B cell (primary cell): ENCODE data around the gene TOLLIP. TPM values are rescaled to one million over a fixed set of nuclear protein-coding genes. Genes with fewer than 3 reads are reported as not detected.

Experiments
- ATAC-seq: fragments of 200-7000 bp; cut with Tn5 transposase; one replicate; pipeline ENCODE4 v1.10.0; 2021; ENCODE audit warnings: low read depth, mild to moderate bottlenecking, moderate number of reproducible peaks, moderate library complexity
- CTCF ChIA-PET: fragments of 350-600 bp; sonication (Branson Sonifier 250); formaldehyde crosslinking; loops from one replicate; lab custom pipeline; 2021; ENCODE audit warnings: antibody characterized with exemption, inconsistent platforms; lab: Charles Lee
- POLR2A ChIA-PET: fragments of 350-600 bp; sonication (Branson Sonifier 250); formaldehyde crosslinking; loops from one replicate; lab custom pipeline; 2021; ENCODE audit warnings: antibody characterized with exemption; lab: Charles Lee
- DNase-seq: peaks from one replicate; pipeline ENCODE4 v3.0.0; 2013
- H2AFZ ChIP-seq: 2 replicates; pipeline ENCODE4 v1.6.1; 2012; ENCODE audit warnings: mild to moderate bottlenecking, low read depth, low read length; ENCODE audit not compliant: insufficient read depth, poor library complexity, severe bottlenecking
- H3K27ac ChIP-seq, 2 donors: 1 replicate in 1 of 2; 2 replicates in 1 of 2; pipeline ENCODE4 v1.5.1; 2012 to 2013; ENCODE audit warnings: low read length in 2 of 2, mild to moderate bottlenecking in 2 of 2, moderate library complexity in 1 of 2
- H3K27me3 ChIP-seq, 4 experiments: fragments of 200-600 bp in 1 of 4; sonication (generic) in 1 of 4; replicated peaks in 1 of 4; 1 replicate in 2 of 4; 2 replicates in 2 of 4; pipeline versions ENCODE4 v1.6.1 to v1.7.0; 2013 to 2016; ENCODE audit warnings: low read length in 3 of 4, mild to moderate bottlenecking in 2 of 4, mixed read lengths in 1 of 4, moderate library complexity in 1 of 4; ENCODE audit not compliant: insufficient read depth in 4 of 4, control insufficient read depth in 3 of 4; ENCODE audit errors: control extremely low read depth in 1 of 4
- H3K36me3 ChIP-seq, 2 experiments: replicated peaks in 1 of 2; 1 replicate in 1 of 2; 2 replicates in 1 of 2; pipeline versions ENCODE4 v1.6.1 to v1.7.1; 2013; ENCODE audit warnings: low read length in 1 of 2; ENCODE audit not compliant: insufficient read depth in 2 of 2, control insufficient read depth in 1 of 2; ENCODE audit errors: control extremely low read depth in 1 of 2, extremely low read depth in 1 of 2
- H3K4me1 ChIP-seq, 2 donors: fragments of 200-600 bp in 1 of 2; sonication (generic) in 1 of 2; 1 replicate in 1 of 2; 2 replicates in 1 of 2; pipeline versions ENCODE4 v1.5.1 to v1.6.1; 2013 to 2017; ENCODE audit warnings: low read length in 2 of 2; ENCODE audit not compliant: control insufficient read depth in 2 of 2, insufficient read depth in 2 of 2
- H3K4me2 ChIP-seq: replicated peaks from 2 replicates; pipeline ENCODE3; 2012; ENCODE audit warnings: mild to moderate bottlenecking, low read depth, low read length; ENCODE audit not compliant: poor library complexity, severe bottlenecking
- H3K4me3 ChIP-seq, 5 experiments: fragments of 200-600 bp in 1 of 5; sonication (generic) in 1 of 5; 1 replicate in 3 of 5; 2 replicates in 2 of 5; pipeline versions ENCODE4 v1.5.1 to v1.7.0; 2011 to 2016; ENCODE audit warnings: low read length in 4 of 5, mild to moderate bottlenecking in 4 of 5, low read depth in 2 of 5, control low read depth in 1 of 5, moderate library complexity in 1 of 5; ENCODE audit not compliant: insufficient read depth in 1 of 5; ENCODE audit errors: control extremely low read depth in 1 of 5, extremely low read depth in 1 of 5
- H3K79me2 ChIP-seq: fragments of 200-600 bp; sonication (generic); one replicate; pipeline ENCODE4 v1.6.0; 2016; ENCODE audit warnings: low read length; ENCODE audit not compliant: control insufficient read depth, insufficient read depth
- H3K9ac ChIP-seq: fragments of 200-600 bp; sonication (generic); 2 replicates; pipeline ENCODE4 v1.6.1; 2017; ENCODE audit warnings: mild to moderate bottlenecking, low read length, moderate library complexity
- H3K9me3 ChIP-seq, 3 donors: one replicate each; pipeline versions ENCODE4 v1.6.1 to v1.7.1; 2013; ENCODE audit warnings: low read length in 2 of 3; ENCODE audit not compliant: control insufficient read depth in 2 of 3, insufficient read depth in 1 of 3; ENCODE audit errors: control extremely low read depth in 1 of 3
- H4K20me1 ChIP-seq: 2 replicates; pipeline ENCODE4 v1.6.0; 2012; ENCODE audit warnings: mild to moderate bottlenecking, low read length; ENCODE audit not compliant: insufficient read depth, control insufficient read depth, poor library complexity, severe bottlenecking
- H3K27ac Mint-ChIP-seq: one replicate; pipeline ENCODE4 v1.8.0; 2021; ENCODE audit warnings: mixed read lengths
- H3K27me3 Mint-ChIP-seq: one replicate; pipeline ENCODE4 v1.8.0; 2021; ENCODE audit warnings: mixed read lengths
- H3K4me1 Mint-ChIP-seq: one replicate; pipeline ENCODE4 v1.8.0; 2021; ENCODE audit warnings: mixed read lengths
- H3K4me3 Mint-ChIP-seq: one replicate; pipeline ENCODE4 v1.8.0; 2021; ENCODE audit warnings: mixed read lengths
- H3K9me3 Mint-ChIP-seq: one replicate; pipeline ENCODE4 v1.8.0; 2022; ENCODE audit warnings: mixed read lengths; ENCODE audit not compliant: insufficient read depth
- CTCF ChIP-seq: fragments of 200-600 bp; IDR thresholded peaks from one replicate; pipeline ENCODE4 v1.8.0; 2022; ENCODE audit warnings: antibody characterized with exemption, mild to moderate bottlenecking
- EZH2 ChIP-seq: IDR thresholded peaks from 2 replicates; pipeline ENCODE4 v1.6.1; 2012; ENCODE audit warnings: borderline replicate concordance, low read depth, mild to moderate bottlenecking, moderate library complexity, low read length; ENCODE audit not compliant: insufficient read depth, poor library complexity, severe bottlenecking
- WGBS: methylation state at CpG from one replicate; pipeline ENCODE4 v1.1.5; 2013; ENCODE audit warnings: missing lambda C conversion rate; ENCODE audit not compliant: insufficient coverage; 5-methylcytosine and 5-hydroxymethylcytosine counted together
- intact Hi-C: fragments of 100-400 bp; cut with micrococcal nuclease; formaldehyde crosslinking; loops from one replicate; pipeline ENCODE4 v1.10.0; 2022
- polyA plus RNA-seq: library from polyadenylated mRNA; depleted of rRNA; stranded (reverse); fragments of >200 nt; gene quantifications from 2 replicates; pipeline ENCODE4 v1.2.3, GENCODE V29; 2012
- total RNA-seq, 2 donors: library from RNA; stranded (reverse); fragments of 120-200 nt in 1 of 2; gene quantifications; 1 replicate in 1 of 2; 2 replicates in 1 of 2; pipeline versions ENCODE4 v1.2.3 to v1.2.4, GENCODE V29; 2013 to 2022

Gene TOLLIP
- total and polyA plus RNA-seq, 2 donors (not counting 1 experiment from before 2014, with no cell fraction given), result 34.7 to 52.5 TPM

- Mint-ChIP-seq H3K9me3 (no peaks in the 10 kb centered on the region), H3K4me3 (no peak overlapping the region), H3K27me3 (no peaks in the 10 kb centered on the region), H3K27ac (no peak overlapping the region), H3K4me1 (no peaks in the 10 kb centered on the region)
- peaks cover 51% of the 10 kb centered on the region for H4K20me1 ChIP-seq
- no peaks in the 10 kb centered on the region for H3K27me3 ChIP-seq
- H3K9ac ChIP-seq, result no peak overlapping the region
- TF ChIP-seq CTCF (no peak), EZH2 (no peak)
- H3K9me3 ChIP-seq, result no peaks in the 10 kb centered on the region
- no peaks in the 10 kb centered on the region for H3K4me1 ChIP-seq
- intact Hi-C loops, result no loop called here
- POLR2A ChIA-PET, result no interaction called here
- H3K27ac ChIP-seq, result no peak overlapping the region
- no peak overlapping the region for H3K4me2 ChIP-seq
- H3K36me3 ChIP-seq, result peaks cover 0 to 63% of the 10 kb centered on the region in 2 experiments
- H3K79me2 ChIP-seq, result peaks cover 40% of the 10 kb centered on the region
- DNase-seq, result no peak
- CTCF ChIA-PET, result no interaction called here
- H3K4me3 ChIP-seq, result no peak overlapping the region
- WGBS, result 98% methylated on average over 9 of the region's 9 CpGs
- no peak for ATAC-seq
- H2AFZ ChIP-seq, result no peak overlapping the region
Measured at GRCh38 chr11:1287928-1288327, 21.5 kb downstream of the TOLLIP start.

- Histone ChIP-seq H3K27ac (no peak overlapping the region), H3K79me2 (peaks cover 24% of the 10 kb centered on the region), H3K9ac (no peak overlapping the region), H3K27me3 (no peaks in the 10 kb centered on the region), H3K4me2 (no peak overlapping the region), H3K4me3 (no peak overlapping the region), H3K36me3 (peaks cover 0 to 61% of the 10 kb centered on the region in 2 experiments), H3K4me1 (no peaks in the 10 kb centered on the region), H3K9me3 (no peaks in the 10 kb centered on the region), H4K20me1 (peaks cover 31% of the 10 kb centered on the region), H2AFZ (no peak overlapping the region)
- DNase-seq, result no peak
- H3K9me3 Mint-ChIP-seq, result no peaks in the 10 kb centered on the region
- H3K27ac Mint-ChIP-seq, result no peak overlapping the region
- intact Hi-C loops, result no loop called here
- H3K27me3 Mint-ChIP-seq, result no peaks in the 10 kb centered on the region
- TF ChIP-seq EZH2 (no peak), CTCF (no peak)
- H3K4me1 Mint-ChIP-seq, result no peaks in the 10 kb centered on the region
- no peak overlapping the region for H3K4me3 Mint-ChIP-seq
- no peak for ATAC-seq
- 97% methylated on average over 14 of the region's 17 CpGs for WGBS
- POLR2A ChIA-PET, result no interaction called here
- CTCF ChIA-PET, result no interaction called here
Measured at GRCh38 chr11:1285876-1286275, 23.6 kb downstream of the TOLLIP start.
